ENCODE results near the gene FAM156B.
"Not testable (repeated sequence)": the region's sequence is repeated elsewhere in the genome, so short reads cannot be mapped to it uniquely, and the experiment has no call there.

FAM156B gene

GRCh38 chrX:52913681-52914080 is 16.6 kb downstream of the FAM156B start:
- DNase-seq; in situ Hi-C loops (cut with MboI; ENCODE audit: low pct_unique_long_range_greater_than_20kb, low sequenced_read_pairs): not testable (repeated sequence)

GRCh38 chrX:52914704-52915103 is 17.6 kb downstream of the FAM156B start:
- in situ Hi-C loops (cut with MboI; ENCODE audit: low pct_unique_long_range_greater_than_20kb, low sequenced_read_pairs); DNase-seq: not testable (repeated sequence)

- in situ Hi-C loops (cut with MboI; ENCODE audit: low pct_unique_long_range_greater_than_20kb, low sequenced_read_pairs): no loop called here
- DNase-seq: peak; percentile 52
These were observed 26.7 kb downstream of the FAM156B start for GRCh38 chrX:52923781-52924241.

- DNase-seq; in situ Hi-C loops (cut with MboI; ENCODE audit: low pct_unique_long_range_greater_than_20kb, low sequenced_read_pairs): not testable (repeated sequence)
These were observed 33.1 kb downstream of the FAM156B start for GRCh38 chrX:52930214-52930613.

- in situ Hi-C loops (cut with MboI; ENCODE audit: low pct_unique_long_range_greater_than_20kb, low sequenced_read_pairs): no loop called here
- DNase-seq: no peak
These were observed 36.1 kb downstream of the FAM156B start for GRCh38 chrX:52933213-52933612.

- no peak for DNase-seq
- in situ Hi-C loops (cut with MboI; ENCODE audit: low pct_unique_long_range_greater_than_20kb, low sequenced_read_pairs): no loop called here
These were observed 37.0 kb downstream of the FAM156B start for GRCh38 chrX:52933976-52934703.

GRCh38 chrX:52934704-52935469 is 37.8 kb downstream of the FAM156B start:
- peak; percentile 97 for DNase-seq
- in situ Hi-C loops (cut with MboI; ENCODE audit: low pct_unique_long_range_greater_than_20kb, low sequenced_read_pairs): no loop called here

- in situ Hi-C loops (cut with MboI; ENCODE audit: low pct_unique_long_range_greater_than_20kb, low sequenced_read_pairs): not testable (repeated sequence)
These were observed 38.3 kb downstream of the FAM156B start for GRCh38 chrX:52935470-52935784.

GRCh38 chrX:52940704-52941103 is 43.6 kb downstream of the FAM156B start:
- DNase-seq; in situ Hi-C loops (cut with MboI; ENCODE audit: low pct_unique_long_range_greater_than_20kb, low sequenced_read_pairs): not testable (repeated sequence)

More at GRCh38 chrX:52935470-52935784, 38.3 kb downstream of the FAM156B start:
- not testable (repeated sequence) for DNase-seq

GRCh38 chrX:52941728-52942127 is 44.6 kb downstream of the FAM156B start:
- DNase-seq; in situ Hi-C loops (cut with MboI; ENCODE audit: low pct_unique_long_range_greater_than_20kb, low sequenced_read_pairs): not testable (repeated sequence)

- in situ Hi-C loops (cut with MboI; ENCODE audit: low pct_unique_long_range_greater_than_20kb, low sequenced_read_pairs); DNase-seq: not testable (repeated sequence)
These were observed 48.8 kb downstream of the FAM156B start for GRCh38 chrX:52945838-52946494.

- in situ Hi-C loops (cut with MboI; ENCODE audit: low pct_unique_long_range_greater_than_20kb, low sequenced_read_pairs); DNase-seq: not testable (repeated sequence)
These were observed 50.4 kb downstream of the FAM156B start for GRCh38 chrX:52947501-52947900.

GRCh38 chrX:52948265-52948664 is 51.1 kb downstream of the FAM156B start:
- in situ Hi-C loops (cut with MboI; ENCODE audit: low pct_unique_long_range_greater_than_20kb, low sequenced_read_pairs); DNase-seq: not testable (repeated sequence)

GRCh38 chrX:52949325-52949724 is 52.2 kb downstream of the FAM156B start:
- DNase-seq; in situ Hi-C loops (cut with MboI; ENCODE audit: low pct_unique_long_range_greater_than_20kb, low sequenced_read_pairs): not testable (repeated sequence)

- DNase-seq; in situ Hi-C loops (cut with MboI; ENCODE audit: low pct_unique_long_range_greater_than_20kb, low sequenced_read_pairs): not testable (repeated sequence)
These were observed 52.8 kb downstream of the FAM156B start for GRCh38 chrX:52949884-52950283.

All from KBM-7 (cell line).